NCI-H1092 treated with DMSO at 0.1 percent for 48 hours (cell line): ENCODE data around the gene ACTMAP.

Experiments used
- DNase-seq: peaks from one replicate; lab custom pipeline; 2025; lab: John Stamatoyannopoulos, UW

The ACTMAP gene

DNA sequence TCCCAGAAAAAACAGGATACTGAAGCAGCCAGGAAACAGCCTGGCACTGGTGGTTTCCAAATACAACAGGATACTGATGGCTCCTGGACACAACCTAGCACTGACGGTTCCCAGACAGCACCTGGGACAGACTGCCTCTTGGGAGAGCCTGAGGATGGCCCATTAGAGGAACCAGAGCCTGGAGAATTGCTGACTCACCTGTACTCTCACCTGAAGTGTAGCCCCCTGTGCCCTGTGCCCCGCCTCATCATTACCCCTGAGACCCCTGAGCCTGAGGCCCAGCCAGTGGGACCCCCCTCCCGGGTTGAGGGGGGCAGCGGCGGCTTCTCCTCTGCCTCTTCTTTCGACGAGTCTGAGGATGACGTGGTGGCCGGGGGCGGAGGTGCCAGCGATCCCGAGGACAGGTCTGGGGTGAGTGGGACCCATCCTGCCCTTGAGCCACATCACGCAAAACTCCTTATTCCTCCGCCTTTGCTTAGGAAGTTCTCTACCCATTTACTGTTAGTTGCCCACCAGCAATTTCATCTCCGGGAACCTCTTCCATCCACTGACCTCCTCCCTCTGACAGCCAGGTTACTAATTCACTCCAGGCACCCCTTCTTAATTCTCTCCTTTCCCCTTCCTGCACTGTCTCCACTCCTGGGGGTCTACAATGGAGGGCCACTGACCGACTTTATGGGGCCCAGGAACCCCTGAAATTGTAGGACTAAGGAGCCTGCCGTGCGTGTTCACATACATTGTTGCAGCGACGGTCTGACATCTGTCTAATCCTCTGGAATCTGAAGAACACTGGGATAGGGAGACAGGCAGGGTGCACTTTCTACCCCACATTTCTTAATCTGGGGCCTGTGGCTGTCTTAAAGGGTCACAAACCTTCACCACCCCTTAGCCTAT, 32.1 kb downstream of the ACTMAP start:
- DNase-seq: no peak

GRCh38 chr19:40717325-40717879, 32.9 kb downstream of the ACTMAP start:
- DNase-seq: no peak

DNA sequence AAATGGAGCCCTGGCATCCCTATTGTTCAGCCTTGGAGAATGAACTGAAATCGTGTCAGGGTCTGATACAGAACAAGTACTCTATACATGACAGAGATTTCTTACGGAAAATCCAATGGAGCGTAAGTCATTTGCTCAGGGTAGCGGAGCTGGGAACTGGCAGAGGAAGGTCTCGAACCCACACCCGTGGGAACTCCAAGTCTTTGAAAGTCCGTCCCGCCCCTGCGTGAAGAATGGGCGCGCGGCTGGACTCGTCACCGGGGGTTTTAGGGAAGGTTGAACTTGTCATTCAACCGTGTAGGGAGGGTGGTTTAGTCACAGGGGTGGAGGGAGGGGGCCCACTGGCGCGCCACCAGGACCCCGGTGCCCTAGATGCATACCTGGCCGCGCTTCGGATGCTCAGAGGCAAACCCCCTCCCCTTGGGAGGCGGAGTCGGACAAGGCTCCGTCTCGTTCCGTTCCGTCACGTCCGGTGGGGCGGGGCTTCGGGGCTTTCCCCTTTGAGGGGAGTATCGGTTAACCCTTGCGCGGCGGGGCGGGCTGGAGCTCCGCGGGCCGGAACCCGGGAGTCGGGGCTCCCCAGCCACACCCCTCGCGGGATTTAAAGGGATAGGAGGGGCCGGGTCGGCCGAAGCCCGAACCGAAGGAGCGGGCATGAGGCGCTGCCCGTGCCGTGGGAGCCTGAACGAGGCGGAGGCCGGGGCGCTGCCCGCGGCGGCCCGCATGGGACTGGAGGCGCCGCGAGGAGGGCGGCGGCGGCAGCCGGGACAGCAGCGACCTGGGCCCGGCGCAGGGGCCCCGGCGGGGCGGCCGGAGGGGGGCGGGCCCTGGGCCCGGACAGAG, 33.6 kb downstream of the ACTMAP start, which contains the start of the genes COQ8B and ITPKC:
COQ8B (minus strand) TSS at position 405 of the 843 bp plus-strand sequence. CDS start 2,254 bp downstream, outside the sequence.
ITPKC (plus strand) TSS at position 631 of the 843 bp plus-strand sequence; CDS start at position 655, 24 bp downstream.
- DNase-seq: peak; percentile 90

- no peak for DNase-seq
These were observed 34.2 kb downstream of the ACTMAP start for GRCh38 chr19:40716031-40716481.

DNA sequence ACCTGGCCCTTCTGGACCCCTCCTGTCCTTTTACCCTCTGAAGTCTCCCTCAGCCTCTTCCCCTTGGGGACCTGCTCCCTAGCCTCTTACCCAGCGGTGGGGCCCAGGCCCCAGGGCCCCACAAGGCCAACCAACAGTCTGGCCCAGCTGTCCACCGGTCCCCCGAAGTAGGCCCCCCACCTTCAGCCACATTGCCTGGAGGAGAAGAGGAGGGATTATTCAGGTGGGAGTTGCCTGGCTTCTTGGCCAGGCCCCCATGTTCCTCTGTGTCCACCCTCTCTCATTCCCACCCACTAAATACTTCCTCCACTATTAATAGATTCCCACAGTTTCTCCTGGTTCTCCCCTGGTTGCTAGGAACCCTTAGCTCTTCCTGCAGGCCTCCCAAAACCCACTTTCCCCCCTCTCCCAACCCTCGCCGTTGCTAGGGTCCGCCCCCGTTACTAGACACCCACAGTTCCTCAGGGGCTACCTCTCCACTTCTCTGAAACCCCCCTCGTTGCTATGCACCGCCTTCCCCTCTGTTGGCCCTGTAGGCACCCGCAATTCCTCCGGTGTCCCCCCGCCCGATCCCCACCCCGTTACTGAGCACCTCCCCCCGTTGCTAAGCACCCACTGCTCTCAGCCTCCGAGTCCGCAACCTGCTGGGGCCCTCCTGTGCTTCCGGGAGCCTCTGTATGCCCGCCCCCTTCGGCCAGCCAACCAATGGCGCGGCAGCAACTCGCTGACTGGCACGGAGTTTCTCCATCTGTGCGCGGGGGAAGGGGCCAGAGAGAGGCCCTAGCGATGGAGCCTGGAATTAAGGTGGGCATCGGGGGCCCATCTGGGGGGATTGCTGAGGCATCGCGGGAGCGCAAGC, 35.6 kb downstream of the ACTMAP start:
- peak; percentile 89 for DNase-seq

DNA sequence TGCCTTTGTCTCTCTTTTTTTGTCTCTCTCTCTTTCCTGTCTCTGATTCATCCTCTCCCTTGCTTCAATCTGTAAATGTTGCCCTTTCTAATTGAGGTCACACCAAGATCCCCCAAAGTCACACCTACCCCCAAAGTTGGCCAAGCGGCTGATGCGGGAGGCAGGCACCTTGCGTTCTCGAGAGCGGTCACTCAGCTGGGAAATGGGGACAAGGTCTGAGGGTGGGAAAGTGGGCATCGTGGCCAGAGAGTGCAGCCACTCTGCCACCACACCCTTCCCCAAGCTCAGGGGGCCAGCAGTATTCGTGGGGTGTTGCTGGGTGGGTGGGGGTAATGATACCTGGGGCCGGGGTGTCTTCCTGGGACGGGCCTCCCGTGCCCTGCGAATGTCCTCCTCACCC, 36.3 kb downstream of the ACTMAP start:
- DNase-seq: no peak

DNA sequence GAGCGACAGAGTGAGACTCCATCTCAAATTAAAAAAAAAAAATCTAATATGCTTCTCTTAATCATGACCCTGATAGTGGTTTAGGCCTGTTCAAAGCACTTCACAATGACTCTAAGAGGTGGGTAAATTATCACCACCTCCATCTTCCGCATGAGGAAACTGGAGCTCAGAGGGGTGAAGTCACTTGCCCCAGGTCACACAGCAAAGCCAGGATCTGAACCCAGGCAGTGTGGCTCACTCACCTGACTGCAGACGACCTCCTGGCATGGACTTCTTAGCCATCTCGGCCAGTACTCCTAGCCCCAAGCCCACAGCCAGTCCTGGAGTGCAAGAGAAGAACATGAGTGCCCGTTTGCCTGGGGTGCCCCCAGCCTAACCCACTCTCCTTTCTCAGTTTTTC, 40.5 kb downstream of the ACTMAP start:
- DNase-seq: no peak

- DNase-seq: no peak
These were observed 42.7 kb downstream of the ACTMAP start for GRCh38 chr19:40707615-40708014.

- DNase-seq: no peak
These were observed 44.2 kb downstream of the ACTMAP start for GRCh38 chr19:40705950-40706619.

DNA sequence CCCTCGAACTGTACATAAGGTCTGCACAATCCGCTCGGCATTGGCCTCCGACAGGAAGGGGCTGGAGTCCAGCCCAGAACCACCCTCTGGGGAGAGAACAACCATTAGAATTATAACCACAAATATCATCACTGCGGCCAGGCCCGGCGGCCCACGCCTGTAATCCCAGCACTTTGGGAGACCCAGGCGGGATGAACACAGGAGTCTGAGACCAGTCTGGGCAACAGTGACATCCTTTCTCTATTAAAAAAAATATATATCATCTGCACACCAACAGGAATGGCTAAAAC, 45.0 kb downstream of the ACTMAP start:
- no peak for DNase-seq

DNA sequence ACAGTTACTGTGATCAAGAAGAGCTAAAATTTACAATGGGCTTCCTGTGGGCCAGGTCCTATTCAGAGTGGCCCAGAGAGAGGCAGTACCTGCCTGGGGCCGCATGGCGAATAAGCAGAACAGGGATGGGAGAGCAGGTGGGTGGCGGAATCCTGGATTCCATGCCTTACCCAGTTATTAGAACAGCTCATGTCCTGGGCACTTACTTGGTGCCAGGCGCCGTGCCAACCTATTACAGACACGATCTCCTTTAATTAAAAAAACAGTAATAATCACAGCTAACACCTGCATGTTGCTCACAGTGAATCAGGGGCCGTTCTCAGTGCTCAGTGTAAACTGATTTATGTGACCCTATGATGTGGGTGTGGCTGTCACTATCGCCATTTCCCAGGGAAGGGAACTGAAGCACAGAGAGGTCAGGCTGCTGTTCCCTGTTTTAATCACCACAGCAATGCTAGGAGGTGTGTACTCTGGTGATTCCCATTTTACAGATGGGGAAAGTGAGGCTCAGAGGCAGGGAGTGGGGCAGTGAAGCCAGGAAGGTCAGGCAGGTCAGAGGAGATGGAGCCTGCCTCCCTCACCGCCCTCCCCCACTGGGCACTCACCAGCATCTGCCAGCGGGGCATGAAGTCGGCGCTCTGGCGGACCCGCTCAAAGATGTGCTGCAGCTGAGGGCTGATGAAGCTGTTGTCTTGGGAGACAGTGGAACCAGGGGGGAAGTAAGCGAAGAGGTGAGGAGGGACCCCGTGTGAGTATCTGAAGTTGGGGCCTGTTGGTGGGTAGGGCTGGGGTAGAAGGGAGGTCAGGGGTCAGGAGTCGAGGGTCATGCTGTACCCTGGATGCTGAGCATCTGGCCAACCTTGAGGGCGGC, 45.6 kb downstream of the ACTMAP start:
- no peak for DNase-seq

GRCh38 chr19:40703029-40703755, 47.1 kb downstream of the ACTMAP start:
- DNase-seq: no peak

DNA sequence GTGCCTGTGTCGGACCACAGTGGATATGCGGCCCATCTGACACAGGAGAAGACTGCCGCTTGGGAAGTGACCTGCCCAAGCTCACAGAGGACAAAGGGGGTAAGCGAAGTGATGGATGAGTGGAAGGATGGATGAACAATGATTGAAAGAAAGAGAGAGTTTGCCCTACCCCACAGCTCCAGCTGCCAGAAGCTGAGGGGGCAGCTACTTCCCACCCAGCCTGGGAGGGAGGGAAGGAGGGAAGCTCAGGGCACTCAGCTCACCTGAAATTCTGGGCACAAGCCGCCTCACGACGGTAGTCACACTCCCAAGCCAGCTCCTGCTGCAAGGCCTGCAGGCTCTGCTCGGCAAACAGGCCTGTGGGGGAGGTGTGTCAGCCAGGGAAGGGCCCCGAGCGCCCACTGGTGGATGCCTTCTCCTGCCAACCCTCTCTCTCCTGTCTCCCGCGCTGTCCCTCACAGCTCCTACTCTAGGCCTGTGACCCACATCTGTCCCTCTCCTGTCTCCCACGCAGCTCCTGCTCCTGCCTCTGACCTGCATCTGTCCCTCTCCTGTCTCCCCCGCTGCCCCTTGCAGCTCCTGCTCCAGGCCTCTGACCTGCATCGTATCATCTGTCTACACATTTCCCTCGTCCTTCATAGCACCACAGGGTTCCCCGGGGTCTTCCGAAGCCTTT, 47.8 kb downstream of the ACTMAP start:
- DNase-seq: peak; percentile 3

GRCh38 chr19:40701758-40702157, 48.5 kb downstream of the ACTMAP start:
- DNase-seq: no peak

GRCh38 chr19:40700083-40700482, 50.2 kb downstream of the ACTMAP start:
- no peak for DNase-seq

GRCh38 chr19:40697007-40697406, 53.3 kb downstream of the ACTMAP start:
- no peak for DNase-seq

DNA sequence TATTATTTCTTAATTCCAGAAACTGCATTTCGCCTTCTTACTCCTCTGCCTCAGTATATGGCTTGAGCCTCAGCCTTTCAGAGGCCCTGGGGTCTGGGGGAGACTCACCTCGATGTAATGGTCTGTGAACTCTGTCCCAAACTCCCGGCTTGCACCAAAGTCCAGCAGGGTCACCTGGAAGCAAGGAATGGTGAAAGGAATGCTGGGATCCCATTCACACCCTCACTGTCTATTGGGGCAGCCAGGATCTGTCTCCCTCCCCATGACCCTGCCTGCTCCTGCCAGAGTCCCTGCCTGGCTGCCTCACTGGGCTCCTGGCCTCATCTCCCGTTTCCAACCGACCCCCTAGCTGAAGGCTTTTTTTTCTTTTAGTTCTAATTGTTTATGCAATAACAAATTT, 54.4 kb downstream of the ACTMAP start:
- no peak for DNase-seq

- DNase-seq: no peak
These were observed 56.4 kb downstream of the ACTMAP start for GRCh38 chr19:40693896-40694295.
